HG02938 (cell line): ENCODE results near the gene TAP1.
A peak's percentile ranks its signal among the peaks of the same experiment; 100 is the strongest.
"Not testable (repeated sequence)": the region's sequence is repeated elsewhere in the genome, so short reads cannot be mapped to it uniquely, and the experiment has no call there.

Source experiments
- ATAC-seq: cut with Tn5 transposase; IDR thresholded peaks from one replicate; pipeline ENCODE4 v1.9.1; 2021; ENCODE audit warnings: mild to moderate bottlenecking, moderate library complexity; ENCODE audit not compliant: unreplicated experiment

TAP1 gene

GRCh38 chr6:32853541-32854375 lies at the start of gene TAP1, which contains the start of gene PSMB9:
Gene TAP1 (minus strand): TSS chr6:32853704. CDS start chr6:32853636, 68 bp downstream.
Gene PSMB9 (plus strand): TSS chr6:32854192. CDS start chr6:32854230, 38 bp downstream.
- peak; percentile 71 for ATAC-seq

GRCh38 chr6:32895006-32895345 lies 41.5 kb upstream of the TAP1 start:
- no peak for ATAC-seq

GRCh38 chr6:32894085-32895005 lies 40.8 kb upstream of the TAP1 start:
- peak; percentile 96 for ATAC-seq

- ATAC-seq: no peak
Measured at GRCh38 chr6:32890831-32891230, 37.3 kb upstream of the TAP1 start.

- ATAC-seq: no peak
Measured at GRCh38 chr6:32889533-32889932, 36.0 kb upstream of the TAP1 start.

- ATAC-seq: no peak
Measured at GRCh38 chr6:32888576-32888975, 35.1 kb upstream of the TAP1 start.

- ATAC-seq: no peak
Measured at GRCh38 chr6:32887616-32888015, 34.1 kb upstream of the TAP1 start.

GRCh38 chr6:32886681-32887383 lies 33.3 kb upstream of the TAP1 start:
- ATAC-seq: no peak

GRCh38 chr6:32885698-32886286 lies 32.3 kb upstream of the TAP1 start:
- ATAC-seq: no peak

- ATAC-seq: no peak
Measured at GRCh38 chr6:32883789-32884188, 30.3 kb upstream of the TAP1 start.

- no peak for ATAC-seq
Measured at GRCh38 chr6:32882879-32883250, 29.4 kb upstream of the TAP1 start.

GRCh38 chr6:32880962-32881361 lies 27.5 kb upstream of the TAP1 start:
- not testable (repeated sequence) for ATAC-seq

GRCh38 chr6:32879691-32880090 lies 26.2 kb upstream of the TAP1 start:
- ATAC-seq: no peak

- ATAC-seq: no peak
Measured at GRCh38 chr6:32876603-32877002, 23.1 kb upstream of the TAP1 start.

GRCh38 chr6:32873947-32874346 lies 20.4 kb upstream of the TAP1 start:
- not testable (repeated sequence) for ATAC-seq

- no peak for ATAC-seq
Measured at GRCh38 chr6:32868257-32868788, 14.8 kb upstream of the TAP1 start.

GRCh38 chr6:32867554-32868256 lies 14.2 kb upstream of the TAP1 start:
- no peak for ATAC-seq

- ATAC-seq: no peak
Measured at GRCh38 chr6:32867022-32867477, 13.5 kb upstream of the TAP1 start.

GRCh38 chr6:32865724-32866443 lies 12.4 kb upstream of the TAP1 start:
- no peak for ATAC-seq
